Fibroblast of lung (primary cell): ENCODE data around the gene ZBTB42.

Experiments
- EZH2 ChIP-seq: IDR thresholded peaks from 2 replicates; pipeline ENCODE4 v1.5.1; 2012; ENCODE audit warnings: low read length, control low read depth, mild to moderate bottlenecking; ENCODE audit errors: missing control alignments
- TF ChIP-seq, protein P1 (sequence below), 2 donors: IDR thresholded peaks in 1 of 2; conservative IDR thresholded peaks in 1 of 2; 1 replicate in 1 of 2; 2 replicates in 1 of 2; pipeline ENCODE4 v1.5.1; 2011 to 2012; ENCODE audit warnings: low read length in 2 of 2, control low read depth in 1 of 2, inconsistent platforms in 1 of 2, low read depth in 1 of 2, mild to moderate bottlenecking in 1 of 2

DNA sequence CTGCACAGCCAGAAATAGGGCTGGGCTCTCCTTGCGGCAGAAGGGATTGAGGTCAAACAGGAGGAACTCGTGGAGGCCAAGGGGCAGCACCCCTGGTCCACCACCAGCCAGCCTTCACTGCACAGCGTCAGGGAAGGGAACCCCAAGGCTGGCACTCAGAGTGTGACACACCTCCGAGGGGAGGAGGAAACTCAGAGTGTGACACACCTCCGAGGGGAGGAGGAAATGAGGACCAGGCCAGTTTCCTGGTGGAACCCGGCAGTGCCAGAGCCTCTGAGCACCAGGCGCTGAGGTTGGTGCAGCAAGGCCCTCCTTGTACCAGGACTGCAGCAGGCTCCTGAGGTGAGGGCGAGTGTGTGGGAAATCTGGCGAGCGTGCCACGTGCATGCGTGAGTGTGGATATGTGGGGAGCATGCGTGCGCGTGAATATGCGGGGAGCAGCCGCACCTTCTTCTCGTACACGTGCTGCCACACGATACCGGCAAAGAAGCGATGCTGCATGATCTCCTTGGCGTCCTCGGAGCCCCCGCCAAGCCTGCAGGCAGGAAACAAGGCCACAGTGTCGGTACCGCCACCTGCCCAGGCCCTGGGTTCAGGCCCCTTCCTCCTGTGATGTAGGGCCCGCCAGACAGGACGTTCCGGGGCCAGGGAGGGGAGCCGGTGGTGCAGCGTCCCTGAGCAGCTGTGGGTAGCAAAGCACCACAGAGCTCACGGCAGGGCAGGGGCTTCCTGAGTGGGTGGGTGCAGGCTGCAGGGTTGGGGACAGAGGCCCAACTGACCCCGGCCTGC lies 28.8 kb upstream of the ZBTB42 start:
- TF ChIP-seq, protein P1, sequence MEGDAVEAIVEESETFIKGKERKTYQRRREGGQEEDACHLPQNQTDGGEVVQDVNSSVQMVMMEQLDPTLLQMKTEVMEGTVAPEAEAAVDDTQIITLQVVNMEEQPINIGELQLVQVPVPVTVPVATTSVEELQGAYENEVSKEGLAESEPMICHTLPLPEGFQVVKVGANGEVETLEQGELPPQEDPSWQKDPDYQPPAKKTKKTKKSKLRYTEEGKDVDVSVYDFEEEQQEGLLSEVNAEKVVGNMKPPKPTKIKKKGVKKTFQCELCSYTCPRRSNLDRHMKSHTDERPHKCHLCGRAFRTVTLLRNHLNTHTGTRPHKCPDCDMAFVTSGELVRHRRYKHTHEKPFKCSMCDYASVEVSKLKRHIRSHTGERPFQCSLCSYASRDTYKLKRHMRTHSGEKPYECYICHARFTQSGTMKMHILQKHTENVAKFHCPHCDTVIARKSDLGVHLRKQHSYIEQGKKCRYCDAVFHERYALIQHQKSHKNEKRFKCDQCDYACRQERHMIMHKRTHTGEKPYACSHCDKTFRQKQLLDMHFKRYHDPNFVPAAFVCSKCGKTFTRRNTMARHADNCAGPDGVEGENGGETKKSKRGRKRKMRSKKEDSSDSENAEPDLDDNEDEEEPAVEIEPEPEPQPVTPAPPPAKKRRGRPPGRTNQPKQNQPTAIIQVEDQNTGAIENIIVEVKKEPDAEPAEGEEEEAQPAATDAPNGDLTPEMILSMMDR (conservative IDR thresholded peaks at IDR 0.05 in 1 of 2, IDR thresholded peaks at IDR 0.05 in 1 of 2; ENCODE audit: low read depth in 1 of 2, low read length in 2 of 2), result no peak
- TF ChIP-seq EZH2, result no peak
